Peyer's patch (tissue), 4 donors: ENCODE results near the gene LIMCH1.

ENCODE experiments used
- CTCF ChIP-seq, 6 experiments: fragments of 450-650 bp in 4 of 6; fragments of 200-600 bp in 2 of 6; sonication (generic) in 1 of 6; IDR thresholded peaks; one replicate each; pipeline ENCODE4 v1.5.1; 2017 to 2019; ENCODE audit warnings: antibody characterized with exemption in 6 of 6, mild to moderate bottlenecking in 3 of 6, moderate library complexity in 1 of 6
- POLR2A ChIP-seq, 2 donors: fragments of 450-650 bp; IDR thresholded peaks; one replicate each; pipeline ENCODE4 v1.5.1; 2017; ENCODE audit warnings: antibody characterized with exemption in 2 of 2, mild to moderate bottlenecking in 2 of 2, moderate library complexity in 2 of 2

- TF ChIP-seq POLR2A (IDR thresholded peaks at IDR 0.05) (no peak), CTCF (IDR thresholded peaks at IDR 0.05) (no peak)
These were observed 31.8 kb upstream of the LIMCH1 start for GRCh38 chr4:41506130-41506529.
